GM12801 (cell line): ENCODE measurements around the gene ZSCAN30.

Experiments used
- CTCF ChIP-seq: IDR thresholded peaks from one replicate; pipeline ENCODE4 v1.5.1; 2011; ENCODE audit warnings: control low read depth; ENCODE audit not compliant: insufficient read length; ENCODE audit errors: extremely low read depth

Gene ZSCAN30

GRCh38 chr18:35264409-35264808 lies 25.6 kb downstream of the ZSCAN30 start:
- no peak for TF ChIP-seq CTCF

GRCh38 chr18:35256947-35257346 lies 33.1 kb downstream of the ZSCAN30 start:
- TF ChIP-seq CTCF = no peak

GRCh38 chr18:35253655-35254287 lies 36.3 kb downstream of the ZSCAN30 start:
- no peak for TF ChIP-seq CTCF

- no peak for TF ChIP-seq CTCF
These were observed 37.6 kb downstream of the ZSCAN30 start for GRCh38 chr18:35252466-35252865.

- no peak for TF ChIP-seq CTCF
These were observed 41.6 kb downstream of the ZSCAN30 start for GRCh38 chr18:35248429-35248828.

GRCh38 chr18:35247412-35248249 lies 42.4 kb downstream of the ZSCAN30 start:
- TF ChIP-seq CTCF = no peak

GRCh38 chr18:35246831-35247230 lies 43.2 kb downstream of the ZSCAN30 start:
- no peak for TF ChIP-seq CTCF
